Measurements from ENCODE around the gene UNC79. TPM values are rescaled to one million over a fixed set of nuclear protein-coding genes. Genes with fewer than 3 reads are reported as not detected.

UNC79 gene
- total and polyA plus RNA-seq, 2 donors (not counting 3 experiments of a cell fraction or from before 2014, with no cell fraction given): not detected

- intact Hi-C loops (cut with micrococcal nuclease) (no loop called here), dilution Hi-C loops (cut with MboI; ENCODE audit: extremely low pct_ligation_motif_present, low sequenced_read_pairs) (no loop called here)
- no peak for FAIRE-seq
- H3K9me3 ChIP-seq (replicated peaks; ENCODE audit: control insufficient read depth, insufficient read depth, low read length): no peaks in the 10 kb centered on the region
- H3K79me2 ChIP-seq (ENCODE audit: control insufficient read depth, insufficient read depth, low read length): no peaks in the 10 kb centered on the region
- no peak overlapping the region for H3K9ac ChIP-seq (replicated peaks; ENCODE audit: extremely low read depth, insufficient read depth, low read length)
- DNase-seq (ENCODE audit: low read depth, low spot score): no peak
- no peaks in the 10 kb centered on the region for H3K36me3 ChIP-seq (ENCODE audit: control insufficient read depth in 2 of 2, extremely low read depth in 1 of 2, insufficient read depth in 2 of 2, low read length in 2 of 2)
- no peak overlapping the region for H3K4me3 ChIP-seq (replicated peaks in 1 of 3; ENCODE audit: insufficient read depth in 1 of 3, low read depth in 1 of 3, low read length in 3 of 3)
- no peak overlapping the region for H2AFZ ChIP-seq (ENCODE audit: low read depth, low read length)
- POLR2A ChIA-PET: no interaction called here
- H3K27ac ChIP-seq (ENCODE audit: insufficient read depth, low read depth, low read length): no peak overlapping the region
- no TSS peak for BruUV-seq (replicated peaks)
- no peaks in the 10 kb centered on the region for H3K27me3 ChIP-seq (ENCODE audit: control insufficient read depth in 2 of 2, insufficient read depth in 2 of 2, low read length in 2 of 2)
- no peaks in the 10 kb centered on the region for H3K4me1 ChIP-seq (ENCODE audit: control insufficient read depth, extremely low read depth, insufficient read depth, low read length)
- CTCF ChIA-PET: no interaction called here
- no peaks in the 10 kb centered on the region for H4K20me1 ChIP-seq (replicated peaks; ENCODE audit: control insufficient read depth, extremely low read depth, insufficient read depth, low read length)
- H3K4me2 ChIP-seq (ENCODE audit: insufficient read depth, low read length): no peak overlapping the region
- TF ChIP-seq JUN (IDR thresholded peaks at IDR 0.05; ENCODE audit: borderline replicate concordance, insufficient read depth, insufficient read length, low read depth) (no peak), POLR2A (IDR thresholded peaks at IDR 0.05; ENCODE audit: low read depth, low read length) (no peak), POLR2AphosphoS5 (IDR thresholded peaks at IDR 0.05; ENCODE audit: insufficient read depth, low read depth, low read length) (no peak), CTCF (IDR thresholded peaks at IDR 0.05; ENCODE audit: extremely low read depth in 1 of 2, insufficient read depth in 1 of 2, low read depth in 1 of 2, low read length in 2 of 2) (no peak), MYC (IDR thresholded peaks at IDR 0.05; ENCODE audit: low read depth, low read length) (no peak), MAX (IDR thresholded peaks at IDR 0.05; ENCODE audit: insufficient read depth, insufficient read length) (no peak)
- peaks cover 3% of the 10 kb centered on the region for H3K9me1 ChIP-seq (replicated peaks; ENCODE audit: control insufficient read depth, extremely low read depth, insufficient read depth, low read length)
These were observed 33.5 kb downstream of the UNC79 start for GRCh38 chr14:93464271-93464670.

GRCh38 chr14:93475471-93475870 lies 44.7 kb downstream of the UNC79 start:
- no peak for TF ChIP-seq EZH2 (IDR thresholded peaks at IDR 0.05; ENCODE audit: borderline replicate concordance, low read depth, low read length, severe bottlenecking)
- no peak for TF ChIP-seq GATA2 (IDR thresholded peaks at IDR 0.05; ENCODE audit: insufficient read depth, insufficient read length, low read depth, low read length)
- TF ChIP-seq MAX (IDR thresholded peaks at IDR 0.05; ENCODE audit: insufficient read depth, insufficient read length): no peak
- TF ChIP-seq MYC (IDR thresholded peaks at IDR 0.05; ENCODE audit: low read depth, low read length): no peak
- no peak for TF ChIP-seq JUN (IDR thresholded peaks at IDR 0.05; ENCODE audit: borderline replicate concordance, insufficient read depth, insufficient read length, low read depth)
- TF ChIP-seq CTCF (IDR thresholded peaks at IDR 0.05; ENCODE audit: extremely low read depth in 1 of 2, insufficient read depth in 1 of 2, low read depth in 1 of 2, low read length in 2 of 2): no peak
- TF ChIP-seq POLR2A (IDR thresholded peaks at IDR 0.05; ENCODE audit: low read depth, low read length): no peak
- TF ChIP-seq FOS (IDR thresholded peaks at IDR 0.05; ENCODE audit: borderline replicate concordance, insufficient read depth, low read length): no peak
- TF ChIP-seq POLR2AphosphoS5 (IDR thresholded peaks at IDR 0.05; ENCODE audit: insufficient read depth, low read depth, low read length): no peak
- FAIRE-seq (no peak), DNase-seq (ENCODE audit: low read depth, low spot score) (no peak)
- no peaks in the 10 kb centered on the region for H3K27me3 ChIP-seq (ENCODE audit: control insufficient read depth in 2 of 2, insufficient read depth in 2 of 2, low read length in 2 of 2)
- no peak overlapping the region for H3K4me3 ChIP-seq (replicated peaks in 1 of 3; ENCODE audit: insufficient read depth in 1 of 3, low read depth in 1 of 3, low read length in 3 of 3)
- H3K9me1 ChIP-seq (replicated peaks; ENCODE audit: control insufficient read depth, extremely low read depth, insufficient read depth, low read length): no peaks in the 10 kb centered on the region
- POLR2A ChIA-PET: no interaction called here
- no peaks in the 10 kb centered on the region for H3K79me2 ChIP-seq (ENCODE audit: control insufficient read depth, insufficient read depth, low read length)
- no peak overlapping the region for H3K4me2 ChIP-seq (ENCODE audit: insufficient read depth, low read length)
- H3K9me3 ChIP-seq (replicated peaks; ENCODE audit: control insufficient read depth, insufficient read depth, low read length): no peaks in the 10 kb centered on the region
- H3K27ac ChIP-seq (ENCODE audit: insufficient read depth, low read depth, low read length): no peak overlapping the region
- H3K4me1 ChIP-seq (ENCODE audit: control insufficient read depth, extremely low read depth, insufficient read depth, low read length): no peaks in the 10 kb centered on the region
- intact Hi-C loops (cut with micrococcal nuclease): no loop called here
- H3K9ac ChIP-seq (replicated peaks; ENCODE audit: extremely low read depth, insufficient read depth, low read length): no peak overlapping the region
- H4K20me1 ChIP-seq (replicated peaks; ENCODE audit: control insufficient read depth, extremely low read depth, insufficient read depth, low read length): no peaks in the 10 kb centered on the region
- CTCF ChIA-PET: no interaction called here
- H2AFZ ChIP-seq (ENCODE audit: low read depth, low read length): no peak overlapping the region
- no TSS peak for BruUV-seq (replicated peaks)
- dilution Hi-C loops (cut with MboI; ENCODE audit: extremely low pct_ligation_motif_present, low sequenced_read_pairs): no loop called here
- H3K36me3 ChIP-seq (ENCODE audit: control insufficient read depth in 2 of 2, extremely low read depth in 1 of 2, insufficient read depth in 2 of 2, low read length in 2 of 2): no peaks in the 10 kb centered on the region

Data from endothelial cell of umbilical vein (primary cell).